ENCODE data around the gene PIGP. TPM values are rescaled to one million over a fixed set of nuclear protein-coding genes. Genes with fewer than 3 reads are reported as not detected.

PIGP gene
- total RNA-seq, 5 donors from 2014 or later (not counting 1 experiment from before 2014, with no cell fraction given), result 10.3 to 19.3 (median 15.3) TPM

DNA sequence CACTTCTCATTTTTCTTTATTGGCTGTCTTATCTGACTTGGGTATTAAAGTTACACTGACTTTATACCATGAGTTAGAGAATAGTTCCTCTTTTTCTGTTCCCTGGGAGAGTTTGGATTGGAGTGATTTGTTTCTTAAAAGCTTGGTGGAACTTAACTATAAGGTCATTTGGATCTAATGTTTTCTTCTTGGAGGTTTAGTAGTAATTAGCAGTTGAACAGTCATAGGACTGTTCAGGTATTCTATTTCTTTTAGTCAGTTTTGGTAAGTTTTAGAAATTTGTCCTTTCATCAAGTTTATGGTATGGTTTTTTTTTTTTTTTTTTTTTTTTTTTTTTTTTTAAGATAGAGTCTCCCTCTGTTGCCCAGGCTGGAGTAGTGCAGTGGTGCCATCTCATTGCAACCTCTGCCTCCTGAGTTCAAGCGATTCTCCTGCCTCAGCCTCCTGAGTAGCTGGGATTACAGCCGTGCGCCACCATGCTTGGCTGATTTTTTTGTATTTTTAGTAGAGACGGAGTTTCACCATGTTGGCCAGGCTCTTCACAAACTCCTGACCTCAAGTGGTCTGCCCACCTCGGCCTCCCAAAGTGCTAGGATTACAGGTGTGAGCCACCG, 6.4 kb upstream of the PIGP start:
- peaks cover 51 to 69% (median 68%) of the 10 kb centered on the region in 3 donors for H3K4me1 Mint-ChIP-seq
- no peak overlapping the region for H3K4me3 Mint-ChIP-seq

DNA sequence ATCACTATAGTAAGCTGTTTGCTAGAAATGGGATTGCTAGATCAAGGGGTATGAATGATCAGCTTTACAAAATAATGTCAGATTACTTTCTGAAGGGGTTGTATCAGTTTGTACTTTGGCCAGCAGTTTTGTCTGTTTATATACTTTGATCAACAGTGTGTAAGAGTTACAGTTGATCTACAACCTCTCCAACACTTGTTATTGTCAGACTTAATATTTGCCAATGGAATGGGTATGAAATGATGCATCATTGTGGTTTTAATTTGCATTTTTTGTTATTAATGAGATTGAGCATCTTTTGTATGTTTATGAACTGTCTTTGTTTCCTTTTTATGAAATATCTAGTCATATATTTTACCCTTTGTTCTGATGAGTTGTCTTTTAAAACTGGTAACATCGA, 4.5 kb upstream of the PIGP start:
- Histone ChIP-seq H3K4me1 (ENCODE audit: control insufficient read depth in 1 of 2, extremely low read depth in 1 of 2, insufficient read depth in 2 of 2, low read length in 2 of 2) (peaks cover 11% of the 10 kb centered on the region in 2 experiments), H3K36me3 (ENCODE audit: control insufficient read depth in 2 of 2, extremely low read depth in 1 of 2, insufficient read depth in 1 of 2, low read length in 1 of 2) (no peaks in the 10 kb centered on the region), H3K4me3 (ENCODE audit: control insufficient read depth in 1 of 2, extremely low read depth in 1 of 2, low read length in 1 of 2) (no peak overlapping the region), H3K27me3 (replicated peaks in 1 of 2; ENCODE audit: control insufficient read depth in 2 of 2, extremely low read depth in 1 of 2, insufficient read depth in 2 of 2, low read length in 1 of 2) (no peaks in the 10 kb centered on the region), H3K9me3 (no peaks in the 10 kb centered on the region), H3K27ac (ENCODE audit: low read length) (no peak overlapping the region)
- H3K9me3 Mint-ChIP-seq, result peaks cover 0 to 5% (median 5%) of the 10 kb centered on the region in 3 donors
- H3K27ac Mint-ChIP-seq, result no peak overlapping the region
- DNase-seq (no peak), ATAC-seq (replicated peaks in 1 of 4) (no peak)
- no CpG with 5 or more reads among the region's 1 CpG for WGBS (ENCODE audit: insufficient coverage)
- CTCF ChIA-PET, result no interaction called here
- peaks cover 57 to 60% (median 57%) of the 10 kb centered on the region in 3 donors for H3K4me1 Mint-ChIP-seq
- no peaks in the 10 kb centered on the region for H3K27me3 Mint-ChIP-seq
- POLR2A ChIA-PET, result interaction anchor here in 1 of 2 donors (0.6 kb wide), 1 partner anchor 330 kb away, joined by 6 read pairs; no protein-coding TSS in a partner anchor
- H3K36me3 Mint-ChIP-seq, result peaks cover 8% of the 10 kb centered on the region
- no peak overlapping the region for H3K4me3 Mint-ChIP-seq

More for the DNA sequence above, 6.4 kb upstream of the PIGP start:
- DNase-seq (peak in 4 of 35 experiments; percentile 8 to 38 (median 14)), ATAC-seq (replicated peaks in 1 of 4) (peak in 1 of 4 experiments; percentile 67)
- ChIA-PET CTCF (no interaction called here), POLR2A (interaction anchor here in 1 of 2 donors (0.7 kb wide), 1 partner anchor 12 kb away, joined by 4 read pairs; no protein-coding TSS in a partner anchor)
- H3K27me3 Mint-ChIP-seq, result no peaks in the 10 kb centered on the region
- Histone ChIP-seq H3K36me3 (ENCODE audit: control insufficient read depth in 2 of 2, extremely low read depth in 1 of 2, insufficient read depth in 1 of 2, low read length in 1 of 2) (no peaks in the 10 kb centered on the region), H3K9me3 (no peaks in the 10 kb centered on the region), H3K4me1 (ENCODE audit: control insufficient read depth in 1 of 2, extremely low read depth in 1 of 2, insufficient read depth in 2 of 2, low read length in 2 of 2) (peaks cover 7 to 15% of the 10 kb centered on the region in 2 experiments), H3K27ac (ENCODE audit: low read length) (no peak overlapping the region), H3K4me3 (ENCODE audit: control insufficient read depth in 1 of 2, extremely low read depth in 1 of 2, low read length in 1 of 2) (no peak overlapping the region), H3K27me3 (replicated peaks in 1 of 2; ENCODE audit: control insufficient read depth in 2 of 2, extremely low read depth in 1 of 2, insufficient read depth in 2 of 2, low read length in 1 of 2) (no peaks in the 10 kb centered on the region)
- WGBS (ENCODE audit: insufficient coverage), result 100% methylated on average over 1 of the region's 6 CpGs
- H3K36me3 Mint-ChIP-seq, result peaks cover 13% of the 10 kb centered on the region
- H3K27ac Mint-ChIP-seq, result no peak overlapping the region
- peaks cover 0 to 5% (median 5%) of the 10 kb centered on the region in 3 donors for H3K9me3 Mint-ChIP-seq

DNA sequence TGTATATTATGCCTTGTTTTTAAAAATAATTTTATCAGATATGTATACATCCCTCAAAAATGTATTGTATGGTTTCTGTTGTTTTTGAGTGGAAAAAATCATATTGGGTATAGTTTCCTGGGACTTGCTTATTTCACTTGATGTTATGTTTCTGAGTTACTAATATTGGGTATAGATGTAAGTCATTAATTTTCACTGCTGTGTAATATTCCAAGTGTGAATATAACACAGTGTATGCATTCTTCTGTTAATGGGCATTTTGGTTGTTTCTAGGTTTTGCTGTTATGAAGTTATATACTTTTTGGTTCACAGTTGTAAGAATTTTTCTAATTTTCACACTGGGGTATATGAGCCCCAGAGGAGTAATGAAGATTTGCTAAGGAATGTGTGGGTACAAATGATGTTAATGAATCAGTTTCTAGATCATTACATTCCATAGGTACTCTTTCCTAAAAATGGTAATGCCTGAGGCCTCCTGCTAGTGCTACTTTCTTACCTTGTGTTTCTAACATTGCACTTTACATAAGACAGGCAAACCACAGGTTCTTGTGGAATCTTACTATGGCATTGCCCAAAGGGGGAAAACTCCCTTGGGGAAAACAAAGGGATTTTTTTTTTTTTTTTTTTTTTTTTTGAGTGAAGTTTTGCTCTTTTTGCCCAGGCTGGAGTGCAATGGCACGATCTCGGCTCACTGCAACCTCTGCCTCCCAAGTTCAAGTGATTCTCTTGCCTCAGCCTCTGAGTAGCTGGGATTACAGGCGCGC, 3.4 kb upstream of the PIGP start:
- no peak overlapping the region for H3K4me3 Mint-ChIP-seq
- no peaks in the 10 kb centered on the region for H3K27me3 Mint-ChIP-seq
- CTCF ChIA-PET, result no interaction called here
- H3K27me3 ChIP-seq (replicated peaks in 1 of 2; ENCODE audit: control insufficient read depth in 2 of 2, extremely low read depth in 1 of 2, insufficient read depth in 2 of 2, low read length in 1 of 2), result no peaks in the 10 kb centered on the region
- ATAC-seq (replicated peaks in 1 of 4) (no peak), DNase-seq (no peak)
- 100% methylated on average over 2 of the region's 4 CpGs for WGBS (ENCODE audit: insufficient coverage)
- peaks cover 0 to 5% (median 5%) of the 10 kb centered on the region in 3 donors for H3K9me3 Mint-ChIP-seq
- H3K36me3 Mint-ChIP-seq, result peaks cover 9% of the 10 kb centered on the region
- H3K27ac Mint-ChIP-seq, result no peak overlapping the region
- POLR2A ChIA-PET, result no interaction called here
- peaks cover 19 to 21% of the 10 kb centered on the region in 2 experiments for H3K4me1 ChIP-seq (ENCODE audit: control insufficient read depth in 1 of 2, extremely low read depth in 1 of 2, insufficient read depth in 2 of 2, low read length in 2 of 2)
- H3K4me3 ChIP-seq (ENCODE audit: control insufficient read depth in 1 of 2, extremely low read depth in 1 of 2, low read length in 1 of 2), result no peak overlapping the region
- peaks cover 59 to 70% (median 59%) of the 10 kb centered on the region in 3 donors for H3K4me1 Mint-ChIP-seq
- no peak overlapping the region for H3K27ac ChIP-seq (ENCODE audit: low read length)
- H3K9me3 ChIP-seq, result no peaks in the 10 kb centered on the region
- no peaks in the 10 kb centered on the region for H3K36me3 ChIP-seq (ENCODE audit: control insufficient read depth in 2 of 2, extremely low read depth in 1 of 2, insufficient read depth in 1 of 2, low read length in 1 of 2)

DNA sequence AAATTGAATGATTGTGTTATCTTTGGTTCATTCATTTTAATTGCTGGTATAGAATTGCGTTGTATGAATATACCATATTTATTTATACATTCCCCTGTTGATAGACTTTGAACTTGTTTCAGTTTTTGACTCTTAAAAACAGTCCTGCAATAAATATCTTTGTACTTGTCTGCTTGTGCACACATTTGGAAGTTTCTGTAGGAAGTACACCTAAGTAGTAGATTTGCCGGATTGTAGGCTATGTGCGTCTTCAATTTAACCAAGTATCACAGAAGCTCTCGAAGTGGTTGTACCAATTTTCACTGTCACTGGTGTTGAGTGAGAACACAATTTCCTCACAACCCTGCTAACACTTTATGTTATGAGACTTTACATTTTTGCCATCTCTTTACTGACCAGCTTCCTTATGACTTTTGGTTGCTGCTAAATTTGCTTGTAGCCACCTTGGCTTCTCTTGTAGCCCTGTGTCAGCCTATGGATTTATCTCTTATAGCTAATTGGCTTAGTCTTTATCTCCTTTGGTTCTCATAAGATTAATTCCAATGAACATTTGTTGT, 2.4 kb upstream of the PIGP start:
- no peak overlapping the region for H3K27ac ChIP-seq (ENCODE audit: low read length)
- WGBS (ENCODE audit: insufficient coverage), result no CpG with 5 or more reads among the region's 4 CpGs
- Mint-ChIP-seq H3K4me1 (peaks cover 61 to 73% (median 62%) of the 10 kb centered on the region in 3 donors), H3K36me3 (peaks cover 11% of the 10 kb centered on the region), H3K9me3 (peaks cover 0 to 5% (median 5%) of the 10 kb centered on the region in 3 donors), H3K4me3 (peak overlapping the region; percentile 55 to 93 (median 92)), H3K27me3 (no peaks in the 10 kb centered on the region), H3K27ac (no peak overlapping the region)
- no peaks in the 10 kb centered on the region for H3K27me3 ChIP-seq (replicated peaks in 1 of 2; ENCODE audit: control insufficient read depth in 2 of 2, extremely low read depth in 1 of 2, insufficient read depth in 2 of 2, low read length in 1 of 2)
- ChIA-PET POLR2A (interaction anchor here in 1 of 2 donors (0.6 kb wide), 1 partner anchor 11 kb away, joined by 4 read pairs; no protein-coding TSS in a partner anchor), CTCF (interaction anchor here in 1 of 2 donors (0.6 kb wide), 1 partner anchor 28 kb away, joined by 3 read pairs; no protein-coding TSS in a partner anchor)
- ATAC-seq (replicated peaks in 1 of 4) (no peak), DNase-seq (no peak)
- H3K9me3 ChIP-seq, result no peaks in the 10 kb centered on the region
- H3K36me3 ChIP-seq (ENCODE audit: control insufficient read depth in 2 of 2, extremely low read depth in 1 of 2, insufficient read depth in 1 of 2, low read length in 1 of 2), result no peaks in the 10 kb centered on the region
- H3K4me1 ChIP-seq (ENCODE audit: control insufficient read depth in 1 of 2, extremely low read depth in 1 of 2, insufficient read depth in 2 of 2, low read length in 2 of 2), result peaks cover 19 to 22% of the 10 kb centered on the region in 2 experiments
- no peak overlapping the region for H3K4me3 ChIP-seq (ENCODE audit: control insufficient read depth in 1 of 2, extremely low read depth in 1 of 2, low read length in 1 of 2)

DNA sequence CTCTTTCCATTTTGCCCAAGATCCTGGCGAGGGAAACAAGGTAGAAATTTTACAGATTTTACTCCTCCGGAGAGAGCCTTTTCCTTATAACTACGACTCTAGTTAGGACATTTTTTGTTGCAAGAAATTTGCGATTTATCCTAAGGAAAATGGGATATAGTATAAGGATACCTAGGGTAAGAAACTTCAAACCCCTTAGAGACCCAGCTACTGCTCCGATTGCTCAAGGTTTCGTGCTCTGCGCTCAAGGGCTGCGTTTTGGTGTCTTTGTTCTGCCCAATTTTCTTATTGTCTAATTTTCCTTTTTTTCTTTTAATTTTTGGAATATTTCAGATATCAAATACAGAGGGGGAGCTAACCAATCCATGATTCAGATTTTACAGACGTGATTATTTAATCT, 1.7 kb upstream of the PIGP start:
- Mint-ChIP-seq H3K4me3 (peak overlapping the region; percentile 92 to 97 (median 93)), H3K27ac (peak overlapping the region; percentile 95 to 96), H3K36me3 (peaks cover 11% of the 10 kb centered on the region), H3K27me3 (no peaks in the 10 kb centered on the region), H3K9me3 (peaks cover 0 to 5% (median 3%) of the 10 kb centered on the region in 3 donors), H3K4me1 (peaks cover 60 to 66% (median 63%) of the 10 kb centered on the region in 3 donors)
- ChIA-PET POLR2A (no interaction called here), CTCF (no interaction called here)
- Histone ChIP-seq H3K27ac (ENCODE audit: low read length) (peak overlapping the region; percentile 87), H3K4me1 (ENCODE audit: control insufficient read depth in 1 of 2, extremely low read depth in 1 of 2, insufficient read depth in 2 of 2, low read length in 2 of 2) (peaks cover 19 to 22% of the 10 kb centered on the region in 2 experiments), H3K9me3 (no peaks in the 10 kb centered on the region), H3K4me3 (ENCODE audit: control insufficient read depth in 1 of 2, extremely low read depth in 1 of 2, low read length in 1 of 2) (peak overlapping the region; percentile 84 to 92), H3K27me3 (replicated peaks in 1 of 2; ENCODE audit: control insufficient read depth in 2 of 2, extremely low read depth in 1 of 2, insufficient read depth in 2 of 2, low read length in 1 of 2) (no peaks in the 10 kb centered on the region), H3K36me3 (ENCODE audit: control insufficient read depth in 2 of 2, extremely low read depth in 1 of 2, insufficient read depth in 1 of 2, low read length in 1 of 2) (no peaks in the 10 kb centered on the region)
- no peak for ATAC-seq (replicated peaks in 1 of 4)
- no CpG with 5 or more reads among the region's 9 CpGs for WGBS (ENCODE audit: insufficient coverage)
- DNase-seq, result no peak

DNA sequence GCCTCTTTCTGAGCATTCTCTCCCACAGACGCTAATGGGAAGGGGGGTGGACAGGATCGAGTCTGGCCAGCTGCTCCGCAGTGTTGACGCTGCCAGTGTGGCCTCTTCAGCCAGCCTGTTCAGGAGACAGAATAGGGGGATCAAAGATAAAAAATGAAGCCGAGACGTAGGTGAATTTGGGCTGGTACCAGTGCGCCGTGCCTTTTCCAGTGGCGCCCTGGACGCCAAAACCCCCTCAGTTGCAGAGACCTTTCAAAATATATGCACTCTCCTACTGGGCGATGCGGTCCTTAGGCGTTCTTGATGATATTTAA, 1.3 kb upstream of the PIGP start:
- peaks cover 11% of the 10 kb centered on the region for H3K36me3 Mint-ChIP-seq
- Histone ChIP-seq H3K27ac (ENCODE audit: low read length) (peak overlapping the region; percentile 87), H3K4me1 (ENCODE audit: control insufficient read depth in 1 of 2, extremely low read depth in 1 of 2, insufficient read depth in 2 of 2, low read length in 2 of 2) (peaks cover 19 to 22% of the 10 kb centered on the region in 2 experiments), H3K9me3 (no peaks in the 10 kb centered on the region), H3K4me3 (ENCODE audit: control insufficient read depth in 1 of 2, extremely low read depth in 1 of 2, low read length in 1 of 2) (peak overlapping the region; percentile 84 to 92), H3K27me3 (replicated peaks in 1 of 2; ENCODE audit: control insufficient read depth in 2 of 2, extremely low read depth in 1 of 2, insufficient read depth in 2 of 2, low read length in 1 of 2) (no peaks in the 10 kb centered on the region), H3K36me3 (ENCODE audit: control insufficient read depth in 2 of 2, extremely low read depth in 1 of 2, insufficient read depth in 1 of 2, low read length in 1 of 2) (no peaks in the 10 kb centered on the region)
- ChIA-PET CTCF (no interaction called here), POLR2A (no interaction called here)
- peaks cover 0 to 3% (median 2%) of the 10 kb centered on the region in 3 donors for H3K9me3 Mint-ChIP-seq
- peak overlapping the region; percentile 95 to 96 for H3K27ac Mint-ChIP-seq
- WGBS (ENCODE audit: insufficient coverage), result no CpG with 5 or more reads among the region's 13 CpGs
- no peaks in the 10 kb centered on the region for H3K27me3 Mint-ChIP-seq
- peaks cover 60 to 62% (median 61%) of the 10 kb centered on the region in 3 donors for H3K4me1 Mint-ChIP-seq
- peak overlapping the region; percentile 92 to 97 (median 93) for H3K4me3 Mint-ChIP-seq
- DNase-seq (no peak), ATAC-seq (replicated peaks in 1 of 4) (no peak)
